H9 (cell line): ENCODE results near the gene FANCG. TPM values are rescaled to one million over a fixed set of nuclear protein-coding genes. Genes with fewer than 3 reads are reported as not detected.

Experiments used
- DNase-seq: peaks from one replicate; pipeline ENCODE4 v3.0.0-alpha.2; 2017
- H2AFZ ChIP-seq: one replicate; pipeline ENCODE4 v1.6.1; 2013; ENCODE audit warnings: mild to moderate bottlenecking, low read length, control low read depth, moderate library complexity
- H2AK5ac ChIP-seq: 2 replicates; pipeline ENCODE4 v1.6.1; 2013; ENCODE audit warnings: low read length, control low read depth, mixed read lengths; ENCODE audit not compliant: insufficient read length
- H2BK120ac ChIP-seq: one replicate; pipeline ENCODE4 v1.6.1; 2013; ENCODE audit warnings: low read depth, mild to moderate bottlenecking, low read length, control low read depth, inconsistent platforms; ENCODE audit not compliant: poor library complexity, severe bottlenecking
- H2BK12ac ChIP-seq: 2 replicates; pipeline ENCODE4 v1.6.1; 2013; ENCODE audit warnings: low read length, control low read depth, mixed read lengths, low read depth; ENCODE audit not compliant: insufficient read length
- H2BK15ac ChIP-seq: 2 replicates; pipeline ENCODE4 v1.6.1; 2013; ENCODE audit warnings: low read depth, low read length, control low read depth
- H2BK20ac ChIP-seq: one replicate; pipeline ENCODE4 v1.6.1; 2013; ENCODE audit warnings: low read depth, mild to moderate bottlenecking, low read length, control low read depth, inconsistent platforms; ENCODE audit not compliant: poor library complexity, severe bottlenecking
- H2BK5ac ChIP-seq: 2 replicates; pipeline ENCODE4 v1.6.1; 2013; ENCODE audit warnings: low read length, control low read depth, mixed read lengths; ENCODE audit not compliant: insufficient read length
- H3K14ac ChIP-seq: 2 replicates; pipeline ENCODE4 v1.6.1; 2013; ENCODE audit warnings: low read length, control low read depth; ENCODE audit not compliant: insufficient read depth
- H3K18ac ChIP-seq: 2 replicates; pipeline ENCODE4 v1.6.1; 2013; ENCODE audit warnings: low read depth, mild to moderate bottlenecking, mixed read lengths, low read length, control low read depth; ENCODE audit not compliant: insufficient read length
- H3K23ac ChIP-seq: 2 replicates; pipeline ENCODE4 v1.6.1; 2013; ENCODE audit warnings: low read length, control low read depth, mixed read lengths, low read depth; ENCODE audit not compliant: insufficient read length
- H3K23me2 ChIP-seq: 2 replicates; pipeline ENCODE4 v1.6.1; 2013; ENCODE audit warnings: low read depth, mild to moderate bottlenecking, mixed read lengths, low read length, control low read depth; ENCODE audit not compliant: insufficient read length, poor library complexity, severe bottlenecking
- H3K27ac ChIP-seq: 2 replicates; pipeline ENCODE4 v1.5.1; 2013; ENCODE audit warnings: low read length, control low read depth, mixed read lengths, low read depth; ENCODE audit not compliant: insufficient read length
- H3K27me3 ChIP-seq: 2 replicates; pipeline ENCODE4 v1.6.1; 2013; ENCODE audit warnings: low read length, control low read depth, inconsistent platforms; ENCODE audit not compliant: insufficient read depth
- H3K4ac ChIP-seq: 2 replicates; pipeline ENCODE4 v1.6.1; 2013; ENCODE audit warnings: low read depth, mild to moderate bottlenecking, control low read depth, inconsistent platforms, low read length, moderate library complexity
- H3K4me1 ChIP-seq: 2 replicates; pipeline ENCODE4 v1.6.1; 2013; ENCODE audit warnings: low read length, control low read depth, inconsistent platforms; ENCODE audit not compliant: insufficient read depth
- H3K4me2 ChIP-seq: 2 replicates; pipeline ENCODE4 v1.6.1; 2013; ENCODE audit warnings: low read length, control low read depth, mixed read lengths; ENCODE audit not compliant: insufficient read length, insufficient read depth
- H3K56ac ChIP-seq: 2 replicates; pipeline ENCODE4 v1.6.1; 2013; ENCODE audit warnings: low read depth, mild to moderate bottlenecking, mixed read lengths, low read length, control low read depth; ENCODE audit not compliant: insufficient read length
- H3K79me1 ChIP-seq: 2 replicates; pipeline ENCODE4 v1.6.1; 2013; ENCODE audit warnings: low read depth, mild to moderate bottlenecking, moderate library complexity, low read length, control low read depth, inconsistent platforms; ENCODE audit not compliant: insufficient read depth, poor library complexity, severe bottlenecking
- H3K79me2 ChIP-seq: 2 replicates; pipeline ENCODE4 v1.6.1; 2013; ENCODE audit warnings: low read length, control low read depth, inconsistent platforms; ENCODE audit not compliant: insufficient read depth
- H3K9ac ChIP-seq: 2 replicates; pipeline ENCODE4 v1.6.1; 2013; ENCODE audit warnings: low read length, control low read depth, mixed read lengths; ENCODE audit not compliant: insufficient read length; ENCODE audit errors: extremely low read depth
- H3K9me3 ChIP-seq: one replicate; pipeline ENCODE4 v1.6.1; 2013; ENCODE audit warnings: low read depth, low read length, inconsistent platforms; ENCODE audit not compliant: control insufficient read depth
- H3T11ph ChIP-seq: one replicate; pipeline ENCODE4 v1.6.1; 2013; ENCODE audit warnings: mild to moderate bottlenecking, low read length, control low read depth, inconsistent platforms
- H4K20me1 ChIP-seq: one replicate; pipeline ENCODE4 v1.6.1; 2013; ENCODE audit not compliant: control insufficient read depth, insufficient read length, insufficient read depth
- H4K5ac ChIP-seq: 2 replicates; pipeline ENCODE4 v1.6.1; 2013; ENCODE audit warnings: low read depth, mild to moderate bottlenecking, mixed read lengths, low read length, control low read depth; ENCODE audit not compliant: insufficient read length
- H4K8ac ChIP-seq: replicated peaks from 2 replicates; pipeline ENCODE4 v1.6.1; 2013; ENCODE audit warnings: low read length, control low read depth, mixed read lengths, low read depth; ENCODE audit not compliant: insufficient read length
- H4K91ac ChIP-seq: 2 replicates; pipeline ENCODE4 v1.6.1; 2013; ENCODE audit warnings: low read depth, mild to moderate bottlenecking, moderate library complexity, mixed read lengths, low read length, control low read depth; ENCODE audit not compliant: insufficient read length
- H3K27ac Mint-ChIP-seq, 3 experiments: 2 replicates in 2 of 3; 3 replicates in 1 of 3; pipeline ENCODE4 v1.8.0; 2020 to 2021; ENCODE audit warnings: mixed read lengths in 3 of 3, mild to moderate bottlenecking in 1 of 3, moderate library complexity in 1 of 3
- H3K27me3 Mint-ChIP-seq: 2 replicates; pipeline ENCODE4 v1.8.0; 2021; ENCODE audit warnings: low read depth, mild to moderate bottlenecking, moderate library complexity, mixed read lengths
- H3K36me3 Mint-ChIP-seq, 3 experiments: 2 replicates in 2 of 3; 3 replicates in 1 of 3; pipeline ENCODE4 v1.8.0; 2020 to 2021; ENCODE audit warnings: low read depth in 3 of 3, mixed read lengths in 3 of 3; ENCODE audit not compliant: insufficient read depth in 1 of 3
- H3K4me1 Mint-ChIP-seq, 2 experiments: 2 replicates each; pipeline ENCODE4 v1.8.0; 2020; ENCODE audit warnings: mixed read lengths in 2 of 2
- H3K4me3 Mint-ChIP-seq, 2 experiments: 2 replicates in 1 of 2; 3 replicates in 1 of 2; pipeline ENCODE4 v1.8.0; 2020 to 2021; ENCODE audit warnings: mild to moderate bottlenecking in 2 of 2, mixed read lengths in 2 of 2, moderate library complexity in 1 of 2
- H3K9me3 Mint-ChIP-seq, 2 experiments: 2 replicates in 1 of 2; 3 replicates in 1 of 2; pipeline ENCODE4 v1.8.0; 2020; ENCODE audit warnings: mild to moderate bottlenecking in 2 of 2, mixed read lengths in 2 of 2, moderate library complexity in 1 of 2
- WGBS: extraction: QIAGEN DNeasy Blood & Tissue Kit; methylation state at CpG from one replicate; pipeline ENCODE4 v1.1.7; 2013; ENCODE audit warnings: missing lambda C conversion rate, low lambda C conversion rate, mixed read lengths; ENCODE audit not compliant: insufficient read length; ENCODE audit errors: extremely low coverage; 5-methylcytosine and 5-hydroxymethylcytosine counted together
- total RNA-seq: library from RNA; stranded (reverse); gene quantifications from 2 replicates; pipeline ENCODE4 v1.2.1, GENCODE V29; 2021
- TF ChIP-seq, protein P1 (sequence below): fragments of 200-600 bp; sonication (generic); conservative IDR thresholded peaks from 3 replicates; pipeline ENCODE4 v1.8.0; 2021; ENCODE audit warnings: antibody characterized with exemption, mild to moderate bottlenecking

The FANCG gene
- total RNA-seq, 1 experiment from 2014 or later = 86.9 TPM

DNA sequence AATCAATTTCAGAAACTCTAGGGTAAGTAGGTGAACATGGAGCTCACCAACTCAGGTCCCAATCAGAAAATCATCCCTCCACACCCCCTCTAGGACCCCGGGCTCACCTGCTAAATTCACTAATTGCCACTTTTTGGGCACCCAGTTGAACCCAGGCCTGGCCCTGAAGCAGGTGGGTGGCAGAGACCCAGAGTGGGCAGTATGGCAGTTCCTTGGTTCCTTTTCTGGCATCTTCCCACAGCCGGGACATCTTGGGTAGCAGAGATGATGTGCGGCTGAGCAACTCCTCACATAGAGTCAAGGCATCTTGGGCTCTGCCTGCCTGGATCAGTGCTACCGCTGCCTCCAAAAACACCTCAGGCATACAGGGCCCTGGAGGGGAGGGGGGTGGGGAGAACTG is 4.4 kb downstream of the FANCG start:
- WGBS = no CpG with 5 or more reads among the region's 4 CpGs
- peaks cover 23% of the 10 kb centered on the region for H3K79me2 ChIP-seq
- peaks cover 44 to 67% (median 63%) of the 10 kb centered on the region in 3 experiments for H3K36me3 Mint-ChIP-seq

More for the DNA sequence above, 4.4 kb downstream of the FANCG start:
- no peak overlapping the region for H3K14ac ChIP-seq
- Mint-ChIP-seq H3K9me3 (no peaks in the 10 kb centered on the region), H3K4me3 (no peak overlapping the region), H3K4me1 (peaks cover 26 to 28% of the 10 kb centered on the region in 2 experiments), H3K27ac (no peak overlapping the region), H3K27me3 (no peaks in the 10 kb centered on the region; the same call in 1 of the 2 replicates)
- H3K56ac ChIP-seq = no peak overlapping the region
- TF ChIP-seq, protein P1, sequence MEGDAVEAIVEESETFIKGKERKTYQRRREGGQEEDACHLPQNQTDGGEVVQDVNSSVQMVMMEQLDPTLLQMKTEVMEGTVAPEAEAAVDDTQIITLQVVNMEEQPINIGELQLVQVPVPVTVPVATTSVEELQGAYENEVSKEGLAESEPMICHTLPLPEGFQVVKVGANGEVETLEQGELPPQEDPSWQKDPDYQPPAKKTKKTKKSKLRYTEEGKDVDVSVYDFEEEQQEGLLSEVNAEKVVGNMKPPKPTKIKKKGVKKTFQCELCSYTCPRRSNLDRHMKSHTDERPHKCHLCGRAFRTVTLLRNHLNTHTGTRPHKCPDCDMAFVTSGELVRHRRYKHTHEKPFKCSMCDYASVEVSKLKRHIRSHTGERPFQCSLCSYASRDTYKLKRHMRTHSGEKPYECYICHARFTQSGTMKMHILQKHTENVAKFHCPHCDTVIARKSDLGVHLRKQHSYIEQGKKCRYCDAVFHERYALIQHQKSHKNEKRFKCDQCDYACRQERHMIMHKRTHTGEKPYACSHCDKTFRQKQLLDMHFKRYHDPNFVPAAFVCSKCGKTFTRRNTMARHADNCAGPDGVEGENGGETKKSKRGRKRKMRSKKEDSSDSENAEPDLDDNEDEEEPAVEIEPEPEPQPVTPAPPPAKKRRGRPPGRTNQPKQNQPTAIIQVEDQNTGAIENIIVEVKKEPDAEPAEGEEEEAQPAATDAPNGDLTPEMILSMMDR = no peak
- no peak overlapping the region for H4K8ac ChIP-seq
- no peak overlapping the region for H4K91ac ChIP-seq
- no peak overlapping the region for H4K5ac ChIP-seq
- no peak for DNase-seq
- no peak overlapping the region for H3K4me2 ChIP-seq
- no peaks in the 10 kb centered on the region for H3K27me3 ChIP-seq
- H2AK5ac ChIP-seq = no peak overlapping the region
- no peaks in the 10 kb centered on the region for H3K9me3 ChIP-seq
- peaks cover 7% of the 10 kb centered on the region; the same call in 1 of the 2 replicates for H3K4me1 ChIP-seq
- H3T11ph ChIP-seq = no peak overlapping the region
- no peak overlapping the region for H2BK20ac ChIP-seq
- no peak overlapping the region for H3K27ac ChIP-seq
- no peak overlapping the region for H2BK15ac ChIP-seq
- H3K9ac ChIP-seq = no peak overlapping the region
- H3K23ac ChIP-seq = no peak overlapping the region
- H3K79me1 ChIP-seq = peaks cover 7% of the 10 kb centered on the region
- no peak overlapping the region for H2BK120ac ChIP-seq
- H2AFZ ChIP-seq = no peak overlapping the region
- H3K18ac ChIP-seq = no peak overlapping the region
- no peaks in the 10 kb centered on the region for H4K20me1 ChIP-seq
- no peak overlapping the region for H2BK5ac ChIP-seq
- peaks cover 17% of the 10 kb centered on the region for H3K23me2 ChIP-seq
- no peak overlapping the region for H3K4ac ChIP-seq
- no peak overlapping the region for H2BK12ac ChIP-seq
